Prostate gland (tissue), 2 donors: ENCODE data around the gene AQP1. TPM values are rescaled to one million over a fixed set of nuclear protein-coding genes. Genes with fewer than 3 reads are reported as not detected.

Source experiments
- DNase-seq: peaks from one replicate; pipeline ENCODE4 v3.0.0-alpha.2; 2019; ENCODE audit warnings: low spot score
- H3K27ac ChIP-seq, 2 donors: fragments of 200-600 bp; sonication (generic); 2 replicates each; pipeline ENCODE4 v1.5.1; 2017 to 2019
- H3K27me3 ChIP-seq: fragments of 200-600 bp; sonication (generic); replicated peaks from 2 replicates; pipeline ENCODE4 v1.5.1; 2019; ENCODE audit not compliant: insufficient read depth
- H3K36me3 ChIP-seq, 2 donors: fragments of 200-600 bp; sonication (generic); 1 replicate in 1 of 2; 2 replicates in 1 of 2; pipeline versions ENCODE4 v1.5.1 to v1.8.1; 2017 to 2019
- H3K4me1 ChIP-seq: fragments of 200-600 bp; sonication (generic); replicated peaks from 2 replicates; pipeline ENCODE4 v1.5.1; 2019
- H3K4me3 ChIP-seq, 2 donors: fragments of 200-600 bp; sonication (generic); 2 replicates each; pipeline ENCODE4 v1.5.1; 2017 to 2019
- H3K9me3 ChIP-seq: fragments of 200-600 bp; sonication (generic); 2 replicates; pipeline ENCODE4 v1.5.1; 2017
- POLR2A ChIP-seq: fragments of 450-650 bp; IDR thresholded peaks from one replicate; pipeline ENCODE4 v1.6.1; 2016; ENCODE audit warnings: antibody characterized with exemption, mild to moderate bottlenecking
- POLR2AphosphoS5 ChIP-seq: sonication (generic); formaldehyde crosslinking; IDR thresholded peaks from one replicate; pipeline ENCODE4 v1.6.1; 2017; ENCODE audit warnings: antibody characterized with exemption
- WGBS: methylation state at CpG from one replicate; pipeline ENCODE4 v1.1.5; 2018; 5-methylcytosine and 5-hydroxymethylcytosine counted together
- intact Hi-C: fragments of 100-400 bp; cut with DNase I; formaldehyde crosslinking; loops from one replicate; pipeline ENCODE4 v1.14.2; 2022
- total RNA-seq, 2 donors: library from RNA; depleted of rRNA; stranded (reverse); fragments of >200 nt; gene quantifications; one replicate each; pipeline ENCODE4 v1.1.0, GENCODE V29; 2016
- TF ChIP-seq, protein P1 (sequence below), 4 experiments: fragments of 200-600 bp in 2 of 4; fragments of 450-650 bp in 2 of 4; sonication (generic) in 2 of 4; IDR thresholded peaks; 1 replicate in 3 of 4; 2 replicates in 1 of 4; pipeline ENCODE4 v1.5.1; 2016 to 2019; ENCODE audit warnings: antibody characterized with exemption in 4 of 4, mild to moderate bottlenecking in 2 of 4, moderate library complexity in 2 of 4

AQP1 gene
- total RNA-seq, 2 donors from 2014 or later = 89.4 to 117 TPM

DNA sequence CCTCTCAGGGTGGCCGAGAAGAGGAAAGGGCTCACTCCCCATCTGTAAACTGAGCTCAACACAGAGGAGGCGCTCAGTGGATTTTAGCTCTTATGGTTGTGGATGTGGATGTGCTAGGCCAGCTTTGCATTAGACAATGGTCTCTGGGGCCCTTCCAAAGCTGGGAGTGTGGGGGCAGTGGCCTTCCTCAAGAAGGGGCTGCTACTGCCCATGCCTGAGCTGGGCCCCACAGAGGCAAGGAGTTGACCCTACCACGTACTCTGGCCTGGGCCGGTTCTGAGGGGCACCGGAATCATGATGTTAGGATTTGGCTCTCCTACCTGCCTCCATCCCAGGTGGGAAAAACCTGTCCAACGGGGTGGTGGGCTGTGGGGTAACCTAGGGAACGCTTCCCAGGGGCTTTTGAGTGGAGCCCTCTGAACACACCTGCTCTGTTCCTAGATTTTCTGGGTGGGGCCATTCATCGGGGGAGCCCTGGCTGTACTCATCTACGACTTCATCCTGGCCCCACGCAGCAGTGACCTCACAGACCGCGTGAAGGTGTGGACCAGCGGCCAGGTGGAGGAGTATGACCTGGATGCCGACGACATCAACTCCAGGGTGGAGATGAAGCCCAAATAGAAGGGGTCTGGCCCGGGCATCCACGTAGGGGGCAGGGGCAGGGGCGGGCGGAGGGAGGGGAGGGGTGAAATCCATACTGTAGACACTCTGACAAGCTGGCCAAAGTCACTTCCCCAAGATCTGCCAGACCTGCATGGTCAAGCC is 11.5 kb downstream of the AQP1 start:
- TF ChIP-seq, protein P1, sequence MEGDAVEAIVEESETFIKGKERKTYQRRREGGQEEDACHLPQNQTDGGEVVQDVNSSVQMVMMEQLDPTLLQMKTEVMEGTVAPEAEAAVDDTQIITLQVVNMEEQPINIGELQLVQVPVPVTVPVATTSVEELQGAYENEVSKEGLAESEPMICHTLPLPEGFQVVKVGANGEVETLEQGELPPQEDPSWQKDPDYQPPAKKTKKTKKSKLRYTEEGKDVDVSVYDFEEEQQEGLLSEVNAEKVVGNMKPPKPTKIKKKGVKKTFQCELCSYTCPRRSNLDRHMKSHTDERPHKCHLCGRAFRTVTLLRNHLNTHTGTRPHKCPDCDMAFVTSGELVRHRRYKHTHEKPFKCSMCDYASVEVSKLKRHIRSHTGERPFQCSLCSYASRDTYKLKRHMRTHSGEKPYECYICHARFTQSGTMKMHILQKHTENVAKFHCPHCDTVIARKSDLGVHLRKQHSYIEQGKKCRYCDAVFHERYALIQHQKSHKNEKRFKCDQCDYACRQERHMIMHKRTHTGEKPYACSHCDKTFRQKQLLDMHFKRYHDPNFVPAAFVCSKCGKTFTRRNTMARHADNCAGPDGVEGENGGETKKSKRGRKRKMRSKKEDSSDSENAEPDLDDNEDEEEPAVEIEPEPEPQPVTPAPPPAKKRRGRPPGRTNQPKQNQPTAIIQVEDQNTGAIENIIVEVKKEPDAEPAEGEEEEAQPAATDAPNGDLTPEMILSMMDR (IDR thresholded peaks at IDR 0.05) = no peak
- no peak for TF ChIP-seq POLR2AphosphoS5
- no peak for TF ChIP-seq POLR2A
- no peaks in the 10 kb centered on the region for H3K27me3 ChIP-seq
- no peak overlapping the region for H3K4me3 ChIP-seq
- DNase-seq = no peak
- H3K9me3 ChIP-seq = no peaks in the 10 kb centered on the region
- intact Hi-C loops = no loop called here
- WGBS = 87% methylated on average over 19 of the region's 19 CpGs
- H3K4me1 ChIP-seq = no peaks in the 10 kb centered on the region
- H3K27ac ChIP-seq = no peak overlapping the region
- no peaks in the 10 kb centered on the region for H3K36me3 ChIP-seq

DNA sequence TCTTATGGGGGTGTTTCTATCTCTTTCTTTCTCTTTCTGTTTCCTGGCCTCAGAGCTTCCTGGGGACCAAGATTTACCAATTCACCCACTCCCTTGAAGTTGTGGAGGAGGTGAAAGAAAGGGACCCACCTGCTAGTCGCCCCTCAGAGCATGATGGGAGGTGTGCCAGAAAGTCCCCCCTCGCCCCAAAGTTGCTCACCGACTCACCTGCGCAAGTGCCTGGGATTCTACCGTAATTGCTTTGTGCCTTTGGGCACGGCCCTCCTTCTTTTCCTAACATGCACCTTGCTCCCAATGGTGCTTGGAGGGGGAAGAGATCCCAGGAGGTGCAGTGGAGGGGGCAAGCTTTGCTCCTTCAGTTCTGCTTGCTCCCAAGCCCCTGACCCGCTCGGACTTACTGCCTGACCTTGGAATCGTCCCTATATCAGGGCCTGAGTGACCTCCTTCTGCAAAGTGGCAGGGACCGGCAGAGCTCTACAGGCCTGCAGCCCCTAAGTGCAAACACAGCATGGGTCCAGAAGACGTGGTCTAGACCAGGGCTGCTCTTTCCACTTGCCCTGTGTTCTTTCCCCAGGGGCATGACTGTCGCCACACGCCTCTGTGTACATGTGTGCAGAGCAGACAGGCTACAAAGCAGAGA is 12.2 kb downstream of the AQP1 start:
- 92% methylated on average over 13 of the region's 13 CpGs for WGBS
- DNase-seq = no peak
- intact Hi-C loops = no loop called here
- Histone ChIP-seq H3K27me3 (no peaks in the 10 kb centered on the region), H3K9me3 (no peaks in the 10 kb centered on the region), H3K27ac (no peak overlapping the region), H3K36me3 (no peaks in the 10 kb centered on the region), H3K4me1 (no peaks in the 10 kb centered on the region), H3K4me3 (no peak overlapping the region)
- TF ChIP-seq, protein P1 (IDR thresholded peaks at IDR 0.05) = no peak
- TF ChIP-seq POLR2AphosphoS5 = no peak
- TF ChIP-seq POLR2A = no peak

DNA sequence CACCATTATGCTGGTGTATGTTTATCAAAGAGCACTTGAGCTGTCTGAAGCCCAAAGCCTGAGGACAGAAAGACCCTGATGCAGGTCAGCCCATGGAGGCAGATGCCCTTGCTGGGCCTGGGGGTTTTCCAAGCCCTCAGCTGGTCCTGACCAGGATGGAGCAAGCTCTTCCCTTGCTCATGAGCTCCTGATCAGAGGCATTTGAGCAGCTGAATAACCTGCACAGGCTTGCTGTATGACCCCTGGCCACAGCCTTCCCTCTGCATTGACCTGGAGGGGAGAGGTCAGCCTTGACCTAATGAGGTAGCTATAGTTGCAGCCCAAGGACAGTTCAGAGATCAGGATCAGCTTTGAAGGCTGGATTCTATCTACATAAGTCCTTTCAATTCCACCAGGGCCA is 13.0 kb downstream of the AQP1 start:
- H3K27me3 ChIP-seq = no peaks in the 10 kb centered on the region
- no peak overlapping the region for H3K4me3 ChIP-seq
- DNase-seq = no peak
- intact Hi-C loops = no loop called here
- no peaks in the 10 kb centered on the region for H3K4me1 ChIP-seq
- TF ChIP-seq POLR2A (no peak), POLR2AphosphoS5 (no peak)
- TF ChIP-seq, protein P1 (IDR thresholded peaks at IDR 0.05) = no peak
- no peaks in the 10 kb centered on the region for H3K36me3 ChIP-seq
- H3K9me3 ChIP-seq = no peaks in the 10 kb centered on the region
- no peak overlapping the region for H3K27ac ChIP-seq

DNA sequence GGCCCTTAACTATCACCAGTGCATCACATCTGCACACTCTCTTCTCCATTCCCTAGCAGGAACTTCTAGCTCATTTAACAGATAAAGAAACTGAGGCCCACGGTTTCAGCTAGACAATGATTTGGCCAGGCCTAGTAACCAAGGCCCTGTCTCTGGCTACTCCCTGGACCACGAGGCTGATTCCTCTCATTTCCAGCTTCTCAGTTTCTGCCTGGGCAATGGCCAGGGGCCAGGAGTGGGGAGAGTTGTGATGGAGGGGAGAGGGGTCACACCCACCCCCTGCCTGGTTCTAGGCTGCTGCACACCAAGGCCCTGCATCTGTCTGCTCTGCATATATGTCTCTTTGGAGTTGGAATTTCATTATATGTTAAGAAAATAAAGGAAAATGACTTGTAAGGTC is 13.5 kb downstream of the AQP1 start:
- intact Hi-C loops = no loop called here
- H3K9me3 ChIP-seq = no peaks in the 10 kb centered on the region
- TF ChIP-seq, protein P1 (IDR thresholded peaks at IDR 0.05) = no peak
- no peak for TF ChIP-seq POLR2A
- no peak for TF ChIP-seq POLR2AphosphoS5
- H3K27me3 ChIP-seq = no peaks in the 10 kb centered on the region
- H3K36me3 ChIP-seq = no peaks in the 10 kb centered on the region
- 85% methylated on average over 2 of the region's 2 CpGs for WGBS
- no peaks in the 10 kb centered on the region for H3K4me1 ChIP-seq
- no peak overlapping the region for H3K4me3 ChIP-seq
- H3K27ac ChIP-seq = no peak overlapping the region
- no peak for DNase-seq

DNA sequence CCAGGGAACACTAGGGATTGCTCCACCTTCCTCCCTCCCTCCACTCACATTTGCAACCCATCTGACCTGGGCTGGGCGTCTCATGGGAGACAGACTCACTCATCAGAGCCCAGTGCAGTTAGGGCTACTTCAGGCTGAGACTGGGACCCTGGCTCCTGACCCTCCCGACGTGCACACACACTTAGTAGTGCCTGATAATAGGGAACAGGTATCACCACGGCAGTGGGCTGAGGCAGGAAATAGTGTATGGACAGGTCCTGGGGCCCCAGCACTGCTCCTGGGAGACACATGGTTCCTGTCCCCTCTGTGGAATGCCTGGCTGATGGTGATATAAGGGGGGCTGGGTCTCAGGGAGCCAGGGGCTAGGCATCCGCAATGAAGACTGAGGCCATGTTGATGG is 14.3 kb downstream of the AQP1 start:
- H3K4me1 ChIP-seq = no peaks in the 10 kb centered on the region
- WGBS = 96% methylated on average over 5 of the region's 5 CpGs
- no peaks in the 10 kb centered on the region for H3K27me3 ChIP-seq
- H3K4me3 ChIP-seq = no peak overlapping the region
- intact Hi-C loops = no loop called here
- H3K27ac ChIP-seq = no peak overlapping the region
- DNase-seq = no peak
- H3K36me3 ChIP-seq = no peaks in the 10 kb centered on the region
- H3K9me3 ChIP-seq = no peaks in the 10 kb centered on the region
- no peak for TF ChIP-seq POLR2A
- TF ChIP-seq, protein P1 (IDR thresholded peaks at IDR 0.05) = no peak
- no peak for TF ChIP-seq POLR2AphosphoS5
